ENCODE results near the gene SH3BGRL3.

GRCh38 chr1:26252718-26253117, 27.2 kb upstream of the SH3BGRL3 start:
- TF ChIP-seq CTCF (IDR thresholded peaks at IDR 0.05; ENCODE audit: poor library complexity, severe bottlenecking), result no peak
- no peak for TF ChIP-seq REST (IDR thresholded peaks at IDR 0.05; ENCODE audit: borderline replicate concordance)
- TF ChIP-seq SMC3 (conservative IDR thresholded peaks at IDR 0.05; ENCODE audit: poor library complexity), result no peak
- TF ChIP-seq EP300 (conservative IDR thresholded peaks at IDR 0.05; ENCODE audit: poor library complexity, severe bottlenecking), result no peak
